Psoas muscle (tissue), 8 donors: Measurements from ENCODE around the gene PSG3. TPM values are rescaled to one million over a fixed set of nuclear protein-coding genes. Genes with fewer than 3 reads are reported as not detected.
A peak's percentile ranks its signal among the peaks of the same experiment; 100 is the strongest.
"Not testable (repeated sequence)": the region's sequence is repeated elsewhere in the genome, so short reads cannot be mapped to it uniquely, and the experiment has no call there.

Experiments used
- ATAC-seq, 4 donors: fragments of 200-7000 bp; cut with Tn5 transposase; one replicate each; pipeline ENCODE4 v1.9.1; 2020; ENCODE audit warnings: moderate library complexity in 3 of 4, mild to moderate bottlenecking in 2 of 4
- DNase-seq, 2 donors: peaks; one replicate each; pipeline ENCODE4 v3.0.0-alpha.2; 2020
- H3K27ac ChIP-seq: fragments of 200-600 bp; one replicate; pipeline ENCODE4 v1.8.0; 2022
- H3K27me3 ChIP-seq, 3 donors: fragments of 200-600 bp in 1 of 3; one replicate each; pipeline versions ENCODE4 v1.6.1 to v1.8.0; 2013 to 2022; ENCODE audit warnings: low read length in 2 of 3, mild to moderate bottlenecking in 2 of 3, moderate library complexity in 1 of 3; ENCODE audit not compliant: insufficient read depth in 3 of 3
- H3K36me3 ChIP-seq, 2 donors: fragments of 200-600 bp in 1 of 2; one replicate each; pipeline versions ENCODE4 v1.6.1 to v1.8.0; 2013 to 2022; ENCODE audit warnings: low read depth in 1 of 2, mild to moderate bottlenecking in 1 of 2, moderate library complexity in 1 of 2; ENCODE audit not compliant: insufficient read depth in 1 of 2
- H3K4me1 ChIP-seq: fragments of 200-600 bp; one replicate; pipeline ENCODE4 v1.8.0; 2022
- H3K4me3 ChIP-seq: fragments of 200-600 bp; one replicate; pipeline ENCODE4 v1.8.0; 2022; ENCODE audit warnings: mild to moderate bottlenecking
- H3K9me3 ChIP-seq: fragments of 200-600 bp; one replicate; pipeline ENCODE4 v1.8.0; 2022
- WGBS, 3 donors: extraction: QIAGEN DNeasy Blood & Tissue Kit; methylation state at CpG; one replicate each; pipeline versions ENCODE4 v1.1.6 to v1.1.7; 2013; 5-methylcytosine and 5-hydroxymethylcytosine counted together
- intact Hi-C, 2 donors: fragments of 100-400 bp; cut with DNase I; formaldehyde crosslinking; loops; one replicate each; pipeline versions ENCODE4 v1.11.0 to v1.14.2; 2022
- polyA plus RNA-seq, 3 donors: library from polyadenylated mRNA; stranded (reverse); fragments of 200-250 nt; gene quantifications; one replicate each; pipeline ENCODE4 v1.2.3, GENCODE V29; 2013
- total RNA-seq, 4 donors: library from RNA; stranded (reverse); fragmentation: NEBNext Ultra II Directional in 2 of 4; extraction: Animal tissue kit (Norgen Biotek cat#: 25700) in 2 of 4; gene quantifications; one replicate each; pipeline versions ENCODE4 v1.2.1 to v1.2.4, GENCODE V29; 2021 to 2023
- TF ChIP-seq, protein P1 (sequence below): fragments of 200-600 bp; IDR thresholded peaks from one replicate; pipeline ENCODE4 v1.8.0; 2022; ENCODE audit warnings: antibody characterized with exemption
- donor health status: healthy with polysubstance abuse.
- donor health status: DM: no; HTN: no; CAD: no; lungs with moderate emphysema.
- donor health status: Bipolar disorder and iron deficiency.
- donor health status: healthy.
- donor health status: DM: yes; HTN: yes; CAD: no.
- donor health status: DM: no; HTN: no; CAD: no.
- donor health status: DM: no; HTN: no; CAD: no.
- donor health status: DM: yes; HTN: yes; CAD: no.

Gene PSG3
- total and polyA plus RNA-seq, 7 donors, result not detected

DNA sequence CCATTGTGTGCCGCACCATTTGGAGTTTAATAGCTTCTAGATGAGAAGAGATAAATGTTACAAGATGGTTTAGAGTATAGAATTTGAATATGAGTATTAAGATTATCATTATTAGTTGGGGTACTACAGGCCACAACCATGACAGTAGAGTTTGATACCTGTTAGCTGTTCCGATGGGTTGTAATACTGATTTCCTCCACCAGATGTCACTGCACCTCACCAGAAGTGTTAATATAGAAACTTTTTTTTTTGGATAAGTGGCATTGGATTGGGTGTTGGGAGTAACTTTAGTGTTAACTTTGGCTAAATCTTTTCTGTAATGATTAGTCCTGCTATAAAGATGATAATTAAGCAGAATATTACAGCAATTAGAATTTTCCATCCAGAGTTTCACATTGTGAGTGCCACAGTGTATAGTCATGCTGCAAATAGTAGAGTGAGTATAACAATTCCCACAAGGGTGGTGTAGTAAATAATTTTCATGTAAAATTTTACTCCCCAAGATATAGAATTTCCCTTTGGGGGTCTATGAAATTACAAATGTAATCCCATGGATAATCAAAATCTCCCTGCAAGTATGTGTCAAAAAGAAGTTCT, 56.3 kb downstream of the PSG3 start:
- intact Hi-C loops, result no loop called here
- no peak overlapping the region for H3K4me3 ChIP-seq
- no peaks in the 10 kb centered on the region for H3K36me3 ChIP-seq
- DNase-seq, result no peak
- no peak for ATAC-seq
- H3K9me3 ChIP-seq, result peaks cover 14% of the 10 kb centered on the region
- TF ChIP-seq, protein P1, sequence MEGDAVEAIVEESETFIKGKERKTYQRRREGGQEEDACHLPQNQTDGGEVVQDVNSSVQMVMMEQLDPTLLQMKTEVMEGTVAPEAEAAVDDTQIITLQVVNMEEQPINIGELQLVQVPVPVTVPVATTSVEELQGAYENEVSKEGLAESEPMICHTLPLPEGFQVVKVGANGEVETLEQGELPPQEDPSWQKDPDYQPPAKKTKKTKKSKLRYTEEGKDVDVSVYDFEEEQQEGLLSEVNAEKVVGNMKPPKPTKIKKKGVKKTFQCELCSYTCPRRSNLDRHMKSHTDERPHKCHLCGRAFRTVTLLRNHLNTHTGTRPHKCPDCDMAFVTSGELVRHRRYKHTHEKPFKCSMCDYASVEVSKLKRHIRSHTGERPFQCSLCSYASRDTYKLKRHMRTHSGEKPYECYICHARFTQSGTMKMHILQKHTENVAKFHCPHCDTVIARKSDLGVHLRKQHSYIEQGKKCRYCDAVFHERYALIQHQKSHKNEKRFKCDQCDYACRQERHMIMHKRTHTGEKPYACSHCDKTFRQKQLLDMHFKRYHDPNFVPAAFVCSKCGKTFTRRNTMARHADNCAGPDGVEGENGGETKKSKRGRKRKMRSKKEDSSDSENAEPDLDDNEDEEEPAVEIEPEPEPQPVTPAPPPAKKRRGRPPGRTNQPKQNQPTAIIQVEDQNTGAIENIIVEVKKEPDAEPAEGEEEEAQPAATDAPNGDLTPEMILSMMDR, result peak; percentile 43
- H3K4me1 ChIP-seq, result no peaks in the 10 kb centered on the region
- no peak overlapping the region for H3K27ac ChIP-seq
- no peaks in the 10 kb centered on the region for H3K27me3 ChIP-seq
- 84 to 90% (median 86%) methylated on average over 2 of the region's 2 CpGs for WGBS, 3 donors

DNA sequence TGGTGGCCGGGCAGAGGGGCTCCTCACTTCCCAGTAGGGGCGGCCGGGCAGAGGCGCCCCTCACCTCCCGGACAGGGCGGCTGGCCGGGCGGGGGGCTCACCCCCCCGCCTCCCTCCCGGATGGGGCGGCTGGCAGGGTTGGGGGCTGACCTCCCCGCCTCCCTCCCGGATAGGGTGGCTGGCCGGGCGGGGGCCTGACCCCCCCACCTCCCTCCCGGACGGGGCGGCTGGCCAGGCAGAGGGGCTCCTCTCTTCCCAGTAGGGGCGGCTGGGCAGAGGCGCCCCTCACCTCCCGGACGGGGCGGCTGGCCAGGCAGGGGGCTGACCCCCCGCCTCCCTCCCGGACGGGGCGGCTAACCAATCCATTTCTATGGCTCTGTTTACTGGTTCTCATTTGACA, 64.0 kb downstream of the PSG3 start:
- H3K36me3 ChIP-seq, intact Hi-C loops, H3K4me3 ChIP-seq, DNase-seq, H3K27ac ChIP-seq, H3K27me3 ChIP-seq, ATAC-seq, H3K9me3 ChIP-seq, H3K4me1 ChIP-seq: not testable (repeated sequence)
- 91 to 96% (median 94%) methylated on average over 17 to 23 of the region's 27 CpGs for WGBS, 3 donors

DNA sequence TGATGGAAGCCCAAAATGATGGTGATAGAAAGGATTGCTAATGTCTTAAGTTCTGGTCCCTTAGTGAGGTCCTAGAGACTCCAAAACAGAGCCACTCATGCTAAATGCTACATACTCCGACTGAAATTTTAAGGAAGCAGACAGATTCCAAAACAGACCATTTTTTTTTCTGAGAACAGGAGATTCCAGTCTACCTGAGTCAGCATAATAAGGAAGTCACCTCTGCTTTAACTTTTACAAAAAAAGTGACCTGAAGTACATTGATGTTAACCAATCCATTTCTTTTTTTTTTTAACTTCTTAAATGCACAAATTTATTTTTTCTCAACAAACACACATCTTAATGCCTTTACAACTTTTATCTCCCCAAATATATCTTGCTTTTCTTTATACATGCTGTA, 65.7 kb downstream of the PSG3 start:
- H3K36me3 ChIP-seq, H3K4me3 ChIP-seq, ATAC-seq, H3K9me3 ChIP-seq, H3K27ac ChIP-seq, intact Hi-C loops, H3K4me1 ChIP-seq, DNase-seq, H3K27me3 ChIP-seq: not testable (repeated sequence)
- WGBS, 3 donors, result 66 to 79% (median 75%) methylated on average over 1 of the region's 1 CpG

Other genes starting within 250 kb of the PSG3 start
- gene CEACAM1, start 212.0 kb downstream of the PSG3 start, total RNA-seq, result 1 to 10 TPM; 1.0 to 4.8 (median 1.8) TPM
- 1 to 10 TPM in 1 of 3 donors, under 1 TPM in 2; 0.62 to 1.4 (median 0.83) TPM for gene CEACAM1, start 212.0 kb downstream of the PSG3 start, polyA plus RNA-seq
- under 1 TPM in 1 of 4 donors, not detected in 3; 0.25 TPM for gene CEACAM8, start 145.6 kb downstream of the PSG3 start, total RNA-seq
- gene CEACAM8, start 145.6 kb downstream of the PSG3 start, polyA plus RNA-seq, result under 1 TPM in 1 of 3 donors, not detected in 2; 0.03 TPM
- not detected for gene PSG8, start 25.2 kb upstream of the PSG3 start, total RNA-seq
- gene PSG8, start 25.2 kb upstream of the PSG3 start, polyA plus RNA-seq, result not detected
- gene PSG1, start 139.2 kb upstream of the PSG3 start, total RNA-seq, result not detected
- under 1 TPM in 1 of 3 donors, not detected in 2; 0.51 TPM for gene PSG1, start 139.2 kb upstream of the PSG3 start, polyA plus RNA-seq
- gene PSG6, start 177.4 kb upstream of the PSG3 start, total RNA-seq, result not detected
- not detected for gene PSG6, start 177.4 kb upstream of the PSG3 start, polyA plus RNA-seq
- gene PSG7, start 196.7 kb upstream of the PSG3 start, total RNA-seq, result not detected
- under 1 TPM in 1 of 3 donors, not detected in 2; 0.01 TPM for gene PSG7, start 196.7 kb upstream of the PSG3 start, polyA plus RNA-seq